Testis (tissue), 2 donors: ENCODE data around the gene ENTPD2.

Experiments used
- CTCF ChIP-seq, 3 experiments: fragments of 450-650 bp in 2 of 3; fragments of 200-600 bp in 1 of 3; sonication (generic) in 1 of 3; IDR thresholded peaks; one replicate each; pipeline ENCODE4 v1.5.1; 2016 to 2019; ENCODE audit warnings: antibody characterized with exemption in 3 of 3, mild to moderate bottlenecking in 2 of 3, moderate library complexity in 1 of 3
- POLR2A ChIP-seq: fragments of 450-650 bp; IDR thresholded peaks from one replicate; pipeline ENCODE4 v1.6.1; 2017; ENCODE audit warnings: antibody characterized with exemption, mild to moderate bottlenecking, moderate library complexity

DNA sequence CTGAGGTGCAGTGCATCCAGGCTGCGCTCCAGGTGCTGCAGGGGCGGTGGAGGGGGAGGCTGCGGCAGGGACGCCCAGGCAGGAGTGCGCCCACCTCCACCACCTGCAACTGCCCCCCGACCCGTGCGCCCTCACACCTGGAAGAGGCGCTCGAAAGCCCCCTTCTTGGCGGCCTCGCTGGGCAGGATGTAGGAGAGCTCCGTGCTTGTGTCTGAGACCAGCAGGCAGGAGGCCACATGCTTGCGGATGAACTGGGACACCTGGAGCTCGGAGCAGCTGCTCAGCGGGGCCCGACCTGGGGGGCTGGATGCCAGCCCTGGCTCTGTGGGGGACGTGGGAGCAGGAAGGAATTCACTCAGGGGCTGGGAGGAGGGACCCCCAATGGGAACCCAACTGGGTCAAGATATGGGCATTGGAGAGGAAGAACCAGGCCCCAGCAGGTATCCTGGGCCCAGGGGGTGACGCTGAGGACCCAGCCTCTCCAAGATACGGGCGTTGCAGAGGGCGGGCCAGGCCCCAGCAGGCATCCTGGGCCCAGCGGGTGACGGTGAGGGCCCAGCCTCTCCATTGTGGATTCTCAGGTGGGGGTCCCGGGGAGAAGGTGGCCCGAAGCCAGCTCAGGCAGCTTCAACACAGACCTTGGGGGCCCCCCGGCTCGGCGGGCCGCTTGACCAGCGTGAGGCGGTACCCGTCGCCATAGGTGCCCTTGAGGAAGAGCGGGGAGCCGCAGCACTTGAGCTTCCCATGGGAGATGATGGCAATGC lies 38.9 kb downstream of the ENTPD2 start:
- TF ChIP-seq CTCF (IDR thresholded peaks at IDR 0.05) = no peak
- TF ChIP-seq POLR2A = no peak
